Measurements from ENCODE around the gene USP48.

Gene USP48

DNA sequence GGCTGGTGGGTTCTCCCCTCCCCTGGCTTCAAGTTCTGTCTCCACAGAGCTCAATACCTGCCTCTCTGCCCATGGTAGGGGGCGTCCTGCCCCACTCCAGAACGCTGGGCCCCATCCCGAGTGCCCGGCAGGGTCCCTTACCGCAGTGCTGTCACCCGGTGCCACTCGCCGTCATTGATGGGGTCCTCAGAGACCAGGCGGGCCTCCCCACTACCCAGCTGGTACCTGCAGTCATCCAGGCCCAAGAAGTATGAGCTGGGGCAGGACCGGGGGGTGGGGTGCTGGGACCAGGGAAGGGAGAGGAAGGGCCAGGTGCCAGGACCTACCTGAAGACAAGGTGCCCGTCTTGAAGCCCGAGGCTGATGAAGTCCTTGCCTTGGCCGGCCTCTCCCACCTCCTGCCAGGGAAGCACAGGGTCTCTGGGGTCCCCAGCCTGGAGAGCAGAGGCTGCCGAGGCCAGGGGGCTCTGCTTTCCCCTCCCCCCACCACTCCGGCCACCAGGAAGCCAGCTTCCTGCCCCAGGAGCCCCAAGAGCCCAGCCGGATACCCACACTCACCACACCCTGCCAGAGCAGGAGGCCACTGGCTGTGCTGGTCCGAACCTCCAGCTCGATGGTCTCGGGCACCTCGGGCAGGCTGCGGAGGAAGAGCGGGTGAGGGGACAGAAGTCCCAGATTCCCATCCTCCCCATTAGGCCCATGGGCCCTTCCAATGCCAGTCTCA lies 41.2 kb upstream of the USP48 start:
- Histone ChIP-seq H3K27me3 (ENCODE audit: control insufficient read depth, insufficient read depth, low read length) (no peaks in the 10 kb centered on the region), H3K4me3 (ENCODE audit: low read depth, low read length) (no peak overlapping the region), H3K4me1 (ENCODE audit: control insufficient read depth, insufficient read depth, low read length) (no peaks in the 10 kb centered on the region), H3K9me3 (ENCODE audit: control insufficient read depth, insufficient read depth, low read length) (no peaks in the 10 kb centered on the region), H3K9ac (ENCODE audit: low read depth, low read length) (no peak overlapping the region), H3K36me3 (ENCODE audit: control insufficient read depth, insufficient read depth, low read length) (peaks cover 31% of the 10 kb centered on the region), H3K27ac (ENCODE audit: low read depth, low read length) (no peak overlapping the region)

DNA sequence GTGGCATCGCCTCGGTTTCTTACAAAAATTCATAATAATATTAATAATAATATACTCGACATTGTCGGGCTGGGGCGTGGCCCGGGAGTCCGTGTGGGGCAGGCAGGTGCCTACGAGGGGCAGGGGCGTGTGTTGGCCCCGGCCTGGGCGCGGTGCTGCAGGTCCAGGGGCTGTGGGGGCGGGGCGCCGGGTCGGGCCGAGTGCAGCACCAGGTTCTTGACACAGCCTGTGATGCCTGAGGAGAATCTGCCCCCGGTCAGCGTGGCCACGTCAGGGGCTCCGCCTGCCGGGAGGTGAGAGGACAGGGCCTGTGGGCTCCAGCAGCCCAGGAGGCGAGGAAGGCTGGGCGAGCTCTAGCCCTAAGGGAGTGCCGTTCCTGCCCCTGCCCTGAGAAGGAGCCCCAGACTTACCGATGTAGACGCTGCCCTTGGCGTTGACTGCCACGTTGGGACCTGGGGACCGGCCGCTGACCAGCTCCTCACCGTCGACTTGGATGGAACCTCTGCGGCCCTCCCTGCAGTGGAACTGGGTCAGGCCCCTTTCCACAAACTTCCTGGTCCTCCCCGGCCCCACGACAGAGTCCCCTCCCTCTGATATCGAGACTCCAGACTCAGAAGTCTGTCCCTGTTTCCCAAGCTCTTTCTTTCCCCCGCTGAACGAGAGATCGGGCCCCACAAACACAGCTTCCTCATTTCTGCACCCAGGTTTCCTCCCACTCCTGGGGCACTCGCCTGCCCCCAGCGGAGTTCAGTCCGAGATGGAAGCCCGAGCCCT lies 40.4 kb upstream of the USP48 start:
- Histone ChIP-seq H3K4me3 (ENCODE audit: low read depth, low read length) (no peak overlapping the region), H3K36me3 (ENCODE audit: control insufficient read depth, insufficient read depth, low read length) (peaks cover 27% of the 10 kb centered on the region), H3K9ac (ENCODE audit: low read depth, low read length) (no peak overlapping the region), H3K4me1 (ENCODE audit: control insufficient read depth, insufficient read depth, low read length) (no peaks in the 10 kb centered on the region), H3K9me3 (ENCODE audit: control insufficient read depth, insufficient read depth, low read length) (no peaks in the 10 kb centered on the region), H3K27ac (ENCODE audit: low read depth, low read length) (no peak overlapping the region), H3K27me3 (ENCODE audit: control insufficient read depth, insufficient read depth, low read length) (no peaks in the 10 kb centered on the region)

DNA sequence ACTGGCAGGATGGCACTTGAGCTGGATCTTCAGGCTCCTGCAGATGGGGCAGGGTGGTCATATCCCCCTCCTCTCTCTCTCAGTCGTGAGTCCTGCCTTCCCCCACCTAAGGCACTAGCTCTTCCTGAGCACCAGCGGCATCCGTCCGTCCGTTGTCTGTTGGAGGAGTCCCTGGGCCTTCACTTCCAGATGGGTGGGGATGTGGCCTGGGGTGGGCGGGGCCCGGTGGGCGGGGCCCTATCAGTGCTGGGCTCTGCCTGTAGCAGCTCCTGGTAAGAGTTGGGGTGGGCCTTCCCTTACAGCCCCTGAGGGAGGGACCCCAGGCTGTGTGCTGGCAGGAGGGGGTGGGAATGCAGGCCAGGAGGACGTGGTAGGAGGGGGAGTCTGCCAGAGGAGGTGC lies 39.4 kb upstream of the USP48 start:
- H3K27me3 ChIP-seq (ENCODE audit: control insufficient read depth, insufficient read depth, low read length): no peaks in the 10 kb centered on the region
- H3K9me3 ChIP-seq (ENCODE audit: control insufficient read depth, insufficient read depth, low read length): no peaks in the 10 kb centered on the region
- no peak overlapping the region for H3K27ac ChIP-seq (ENCODE audit: low read depth, low read length)
- H3K4me3 ChIP-seq (ENCODE audit: low read depth, low read length): no peak overlapping the region
- no peak overlapping the region for H3K9ac ChIP-seq (ENCODE audit: low read depth, low read length)
- H3K36me3 ChIP-seq (ENCODE audit: control insufficient read depth, insufficient read depth, low read length): peaks cover 16% of the 10 kb centered on the region
- H3K4me1 ChIP-seq (ENCODE audit: control insufficient read depth, insufficient read depth, low read length): no peaks in the 10 kb centered on the region

DNA sequence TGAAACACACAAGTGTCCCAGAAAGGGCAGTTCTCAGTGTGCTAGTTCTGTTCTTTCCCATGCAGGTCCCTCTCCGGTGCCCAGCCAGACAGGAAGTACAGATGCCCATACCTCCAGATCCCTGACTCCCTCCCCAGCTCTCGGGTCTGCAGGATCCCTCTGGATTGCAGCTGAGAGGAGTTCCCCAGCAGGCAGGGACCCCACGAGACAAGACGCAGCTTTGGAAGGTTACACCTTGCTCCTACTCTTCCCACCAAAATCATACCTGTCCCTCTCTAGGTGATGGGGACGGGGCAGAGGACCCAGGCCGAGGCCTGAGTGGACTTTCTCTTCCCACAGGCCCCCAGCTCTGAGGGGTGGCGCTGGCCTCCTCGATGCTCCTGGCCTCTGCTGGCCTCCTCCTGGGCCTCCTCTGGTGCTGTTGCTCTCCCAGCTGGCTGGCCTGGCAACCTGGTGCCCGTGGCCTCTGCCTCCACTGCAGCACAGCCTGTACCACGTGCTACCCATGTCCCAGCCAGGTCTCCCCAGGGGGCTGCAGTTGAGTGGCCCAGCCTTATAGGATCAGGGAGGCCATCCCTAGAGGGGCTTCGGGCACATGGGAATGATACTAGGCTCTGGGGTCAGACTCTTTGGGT lies 38.6 kb upstream of the USP48 start:
- H3K9ac ChIP-seq (ENCODE audit: low read depth, low read length): no peak overlapping the region
- no peak overlapping the region for H3K4me3 ChIP-seq (ENCODE audit: low read depth, low read length)
- H3K9me3 ChIP-seq (ENCODE audit: control insufficient read depth, insufficient read depth, low read length): no peaks in the 10 kb centered on the region
- H3K27me3 ChIP-seq (ENCODE audit: control insufficient read depth, insufficient read depth, low read length): no peaks in the 10 kb centered on the region
- peaks cover 12% of the 10 kb centered on the region; the same call in 1 of the 2 replicates for H3K36me3 ChIP-seq (ENCODE audit: control insufficient read depth, insufficient read depth, low read length)
- H3K4me1 ChIP-seq (ENCODE audit: control insufficient read depth, insufficient read depth, low read length): no peaks in the 10 kb centered on the region
- no peak overlapping the region for H3K27ac ChIP-seq (ENCODE audit: low read depth, low read length)

DNA sequence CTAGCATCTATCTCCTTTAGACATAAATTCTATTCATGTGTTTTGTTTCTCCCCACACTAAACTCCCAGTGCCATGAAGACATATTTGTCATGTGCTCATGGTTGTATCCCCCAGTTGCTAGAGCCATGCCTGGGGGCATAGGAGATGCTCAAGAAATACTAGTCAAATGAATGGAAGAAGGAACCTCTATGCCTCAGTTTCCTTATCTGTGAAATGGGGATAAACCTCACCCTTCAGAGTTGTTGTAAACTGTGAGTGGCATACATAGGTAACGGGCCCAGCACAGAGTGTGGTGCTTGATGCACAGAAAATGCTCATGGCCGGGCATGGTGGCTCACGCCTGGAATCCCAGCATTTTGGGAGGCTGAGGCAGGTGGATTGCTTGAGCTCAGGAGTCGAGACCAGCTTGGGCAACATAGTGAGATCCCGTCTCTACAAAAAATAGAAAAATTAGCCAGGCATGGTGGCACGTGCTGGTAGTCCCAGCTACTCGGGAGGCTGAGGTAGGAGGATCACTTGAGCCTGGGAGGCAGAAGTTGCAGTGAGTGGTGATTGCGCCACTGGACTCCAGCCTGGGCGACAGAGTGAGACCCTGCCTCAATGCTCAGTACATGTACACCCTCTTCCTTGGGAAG lies 37.8 kb upstream of the USP48 start:
- peaks cover 12% of the 10 kb centered on the region; the same call in 1 of the 2 replicates for H3K36me3 ChIP-seq (ENCODE audit: control insufficient read depth, insufficient read depth, low read length)
- no peaks in the 10 kb centered on the region for H3K9me3 ChIP-seq (ENCODE audit: control insufficient read depth, insufficient read depth, low read length)

DNA sequence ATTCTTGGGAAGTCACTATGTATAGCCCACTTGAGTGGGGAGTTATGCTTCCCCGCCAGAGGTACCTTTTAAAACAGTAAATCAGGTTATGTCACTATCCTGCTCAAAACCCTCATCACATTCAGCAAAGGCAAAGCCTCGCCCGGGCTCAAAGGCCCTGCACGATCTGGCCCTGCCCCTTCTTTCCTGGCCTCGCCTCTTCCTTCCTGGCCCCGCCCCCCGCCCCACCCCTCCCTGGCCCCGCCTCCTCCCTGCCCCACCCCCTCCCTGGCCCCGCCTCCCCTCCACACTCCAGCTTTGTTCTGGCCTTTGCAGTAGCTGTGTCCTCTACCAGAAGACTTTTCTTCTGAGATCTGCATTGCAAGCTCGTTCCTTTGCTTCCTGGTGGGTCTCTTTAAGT lies 35.7 kb upstream of the USP48 start:
- 0 out of 2 replicates have a peak, but pooled peaks cover 4% of the 10 kb centered on the region for H3K36me3 ChIP-seq (ENCODE audit: control insufficient read depth, insufficient read depth, low read length)
- H3K27ac ChIP-seq (ENCODE audit: low read depth, low read length): no peak overlapping the region
- H3K9me3 ChIP-seq (ENCODE audit: control insufficient read depth, insufficient read depth, low read length): no peaks in the 10 kb centered on the region
- no peak overlapping the region for H3K9ac ChIP-seq (ENCODE audit: low read depth, low read length)
- H3K4me1 ChIP-seq (ENCODE audit: control insufficient read depth, insufficient read depth, low read length): no peaks in the 10 kb centered on the region
- H3K4me3 ChIP-seq (ENCODE audit: low read depth, low read length): no peak overlapping the region
- no peaks in the 10 kb centered on the region for H3K27me3 ChIP-seq (ENCODE audit: control insufficient read depth, insufficient read depth, low read length)

More for the DNA sequence above, 37.8 kb upstream of the USP48 start:
- no peaks in the 10 kb centered on the region for H3K27me3 ChIP-seq (ENCODE audit: control insufficient read depth, insufficient read depth, low read length)
- H3K9ac ChIP-seq (ENCODE audit: low read depth, low read length): no peak overlapping the region
- H3K4me1 ChIP-seq (ENCODE audit: control insufficient read depth, insufficient read depth, low read length): no peaks in the 10 kb centered on the region
- no peak overlapping the region for H3K27ac ChIP-seq (ENCODE audit: low read depth, low read length)
- no peak overlapping the region for H3K4me3 ChIP-seq (ENCODE audit: low read depth, low read length)

DNA sequence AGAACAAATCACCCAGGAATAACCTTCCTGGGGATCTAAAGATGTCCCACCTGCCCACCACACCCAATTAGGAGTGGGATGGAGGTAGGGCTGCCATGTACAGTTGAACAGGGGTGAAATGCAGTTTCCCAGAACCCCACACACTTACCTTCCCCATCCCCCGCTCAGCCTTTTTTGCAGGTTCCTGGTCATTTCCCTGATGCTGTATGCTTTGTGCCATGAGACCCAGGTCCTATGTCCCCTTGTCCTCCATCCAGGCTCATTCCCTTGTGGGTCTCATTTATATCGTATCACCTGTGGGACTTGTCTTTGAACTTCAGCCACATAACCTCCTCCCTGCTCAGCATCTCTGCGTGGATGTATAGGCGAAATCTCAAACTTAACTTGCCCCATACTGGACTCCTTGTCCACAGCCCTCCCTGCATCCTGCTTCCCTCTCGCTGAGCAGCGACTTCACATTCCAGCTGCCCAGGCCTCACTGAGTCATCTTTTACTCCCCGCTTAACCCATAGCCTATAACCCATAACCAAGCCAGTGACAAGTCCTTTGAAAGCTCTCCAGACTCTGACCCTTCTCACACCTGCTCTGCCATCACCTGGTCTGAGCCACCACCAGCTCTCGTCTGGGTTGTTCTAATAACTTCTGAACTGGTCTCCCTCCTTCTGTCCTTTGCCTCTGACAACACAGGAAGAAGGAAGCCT lies 33.8 kb upstream of the USP48 start:
- Histone ChIP-seq H3K9me3 (ENCODE audit: control insufficient read depth, insufficient read depth, low read length) (no peaks in the 10 kb centered on the region), H3K9ac (ENCODE audit: low read depth, low read length) (no peak overlapping the region), H3K36me3 (ENCODE audit: control insufficient read depth, insufficient read depth, low read length) (no peaks in the 10 kb centered on the region), H3K27me3 (ENCODE audit: control insufficient read depth, insufficient read depth, low read length) (no peaks in the 10 kb centered on the region), H3K27ac (ENCODE audit: low read depth, low read length) (no peak overlapping the region), H3K4me3 (ENCODE audit: low read depth, low read length) (no peak overlapping the region), H3K4me1 (ENCODE audit: control insufficient read depth, insufficient read depth, low read length) (no peaks in the 10 kb centered on the region)

DNA sequence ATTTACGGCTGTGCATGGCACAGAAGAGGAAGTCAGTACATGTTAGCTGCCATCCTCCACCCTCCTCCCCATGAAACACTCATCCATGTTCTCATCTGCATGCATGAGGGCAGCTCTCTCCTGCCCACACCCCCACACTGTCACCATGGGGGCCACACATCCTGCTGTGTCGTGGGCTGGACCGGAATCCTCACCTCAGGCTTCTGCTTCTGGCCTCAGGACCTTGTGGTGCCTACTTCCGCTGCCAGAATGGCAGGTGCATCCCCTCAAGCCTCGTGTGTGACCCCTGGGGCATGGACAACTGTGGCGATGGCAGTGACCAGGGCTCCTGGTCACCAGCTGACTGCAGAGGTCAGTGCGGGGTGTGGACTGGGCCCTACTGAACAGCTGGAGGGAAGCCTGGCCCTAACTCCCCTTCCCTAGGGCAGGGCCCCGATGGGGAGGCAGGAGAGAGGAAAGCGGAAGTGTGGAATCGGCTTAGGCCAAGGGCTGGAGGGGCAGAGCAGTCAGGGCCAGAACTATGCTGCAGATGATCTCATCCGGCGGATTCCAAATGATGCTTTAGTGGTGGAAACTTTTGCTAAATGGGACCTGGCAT lies 32.9 kb upstream of the USP48 start:
- Histone ChIP-seq H3K9me3 (ENCODE audit: control insufficient read depth, insufficient read depth, low read length) (no peaks in the 10 kb centered on the region), H3K4me1 (ENCODE audit: control insufficient read depth, insufficient read depth, low read length) (no peaks in the 10 kb centered on the region), H3K36me3 (ENCODE audit: control insufficient read depth, insufficient read depth, low read length) (no peaks in the 10 kb centered on the region), H3K27ac (ENCODE audit: low read depth, low read length) (no peak overlapping the region), H3K4me3 (ENCODE audit: low read depth, low read length) (no peak overlapping the region), H3K27me3 (ENCODE audit: control insufficient read depth, insufficient read depth, low read length) (no peaks in the 10 kb centered on the region), H3K9ac (ENCODE audit: low read depth, low read length) (no peak overlapping the region)

DNA sequence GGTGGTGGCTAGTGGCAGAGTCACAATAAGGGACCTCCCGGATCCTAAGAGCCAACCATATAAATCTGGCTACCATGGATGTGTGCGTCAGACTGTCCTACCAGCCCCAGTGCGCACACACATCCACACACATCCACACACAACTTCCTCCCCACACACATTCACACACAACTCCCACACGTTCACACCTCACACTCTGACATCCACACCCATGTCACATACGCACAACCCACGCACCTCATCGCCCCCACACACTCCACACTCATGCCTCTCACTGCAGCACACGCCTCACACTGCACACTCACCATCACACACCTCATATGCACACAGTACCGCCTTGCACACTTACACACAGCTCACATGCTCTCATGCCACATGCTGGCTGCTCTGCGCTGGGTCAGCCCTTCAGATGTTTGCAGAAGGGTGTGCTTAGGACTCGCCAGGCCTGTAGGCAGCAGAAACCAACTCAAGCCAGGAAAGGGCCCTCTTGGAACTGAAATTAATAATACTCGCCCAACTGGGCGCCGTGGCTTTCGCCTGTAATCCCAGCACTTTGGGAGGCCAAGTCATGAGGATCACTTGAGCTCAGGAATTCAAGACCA lies 32.1 kb upstream of the USP48 start:
- Histone ChIP-seq H3K27me3 (ENCODE audit: control insufficient read depth, insufficient read depth, low read length) (no peaks in the 10 kb centered on the region), H3K9ac (ENCODE audit: low read depth, low read length) (no peak overlapping the region)

More for the DNA sequence above, 32.1 kb upstream of the USP48 start:
- H3K36me3 ChIP-seq (ENCODE audit: control insufficient read depth, insufficient read depth, low read length): no peaks in the 10 kb centered on the region
- no peak overlapping the region for H3K27ac ChIP-seq (ENCODE audit: low read depth, low read length)
- H3K4me1 ChIP-seq (ENCODE audit: control insufficient read depth, insufficient read depth, low read length): no peaks in the 10 kb centered on the region
- H3K9me3 ChIP-seq (ENCODE audit: control insufficient read depth, insufficient read depth, low read length): no peaks in the 10 kb centered on the region
- peak overlapping the region; percentile 66; the same call in 1 of the 2 replicates for H3K4me3 ChIP-seq (ENCODE audit: low read depth, low read length)

Data from HUES48 (cell line).